SU-DHL-6 (cell line): ENCODE data around the gene NKX1-2.

ENCODE experiments used
- EZH2phosphoT487 ChIP-seq: fragments of 200-600 bp; sonication (generic), shearing (Covaris generic); conservative IDR thresholded peaks from 2 replicates; pipeline ENCODE4 v1.6.1; 2018; ENCODE audit warnings: mild to moderate bottlenecking, antibody characterized with exemption, low read length, moderate library complexity, mixed read lengths
- TF ChIP-seq, protein P1 (sequence below): fragments of 200-600 bp; sonication (generic); IDR thresholded peaks from one replicate; pipeline ENCODE4 v1.5.1; 2017; ENCODE audit warnings: antibody characterized with exemption, mild to moderate bottlenecking, low read length, moderate library complexity; ENCODE audit not compliant: insufficient read depth, poor library complexity, severe bottlenecking

DNA sequence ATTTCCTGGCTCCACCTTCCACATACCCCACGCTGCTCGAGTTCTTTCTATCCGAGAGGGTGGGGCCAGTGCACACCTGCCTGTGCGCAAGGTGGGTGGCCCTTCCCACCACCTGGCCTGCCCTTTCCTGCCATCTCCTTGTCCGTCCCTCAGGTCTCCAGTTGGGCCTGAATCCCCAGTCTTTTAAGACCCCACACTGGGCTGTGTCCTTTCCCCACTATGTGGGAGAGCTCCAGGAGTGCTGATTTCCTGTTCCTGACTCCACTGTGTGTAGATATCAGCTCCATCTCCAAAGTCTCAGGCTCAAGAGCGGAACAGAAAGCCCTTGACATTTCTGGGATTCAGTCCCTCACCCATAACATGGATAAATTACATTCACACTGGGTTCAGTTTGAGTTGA is 31.9 kb upstream of the NKX1-2 start:
- TF ChIP-seq, protein P1, sequence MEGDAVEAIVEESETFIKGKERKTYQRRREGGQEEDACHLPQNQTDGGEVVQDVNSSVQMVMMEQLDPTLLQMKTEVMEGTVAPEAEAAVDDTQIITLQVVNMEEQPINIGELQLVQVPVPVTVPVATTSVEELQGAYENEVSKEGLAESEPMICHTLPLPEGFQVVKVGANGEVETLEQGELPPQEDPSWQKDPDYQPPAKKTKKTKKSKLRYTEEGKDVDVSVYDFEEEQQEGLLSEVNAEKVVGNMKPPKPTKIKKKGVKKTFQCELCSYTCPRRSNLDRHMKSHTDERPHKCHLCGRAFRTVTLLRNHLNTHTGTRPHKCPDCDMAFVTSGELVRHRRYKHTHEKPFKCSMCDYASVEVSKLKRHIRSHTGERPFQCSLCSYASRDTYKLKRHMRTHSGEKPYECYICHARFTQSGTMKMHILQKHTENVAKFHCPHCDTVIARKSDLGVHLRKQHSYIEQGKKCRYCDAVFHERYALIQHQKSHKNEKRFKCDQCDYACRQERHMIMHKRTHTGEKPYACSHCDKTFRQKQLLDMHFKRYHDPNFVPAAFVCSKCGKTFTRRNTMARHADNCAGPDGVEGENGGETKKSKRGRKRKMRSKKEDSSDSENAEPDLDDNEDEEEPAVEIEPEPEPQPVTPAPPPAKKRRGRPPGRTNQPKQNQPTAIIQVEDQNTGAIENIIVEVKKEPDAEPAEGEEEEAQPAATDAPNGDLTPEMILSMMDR: no peak
- TF ChIP-seq EZH2phosphoT487: no peak
